ENCODE data around the gene LIPJ.

The LIPJ gene

DNA sequence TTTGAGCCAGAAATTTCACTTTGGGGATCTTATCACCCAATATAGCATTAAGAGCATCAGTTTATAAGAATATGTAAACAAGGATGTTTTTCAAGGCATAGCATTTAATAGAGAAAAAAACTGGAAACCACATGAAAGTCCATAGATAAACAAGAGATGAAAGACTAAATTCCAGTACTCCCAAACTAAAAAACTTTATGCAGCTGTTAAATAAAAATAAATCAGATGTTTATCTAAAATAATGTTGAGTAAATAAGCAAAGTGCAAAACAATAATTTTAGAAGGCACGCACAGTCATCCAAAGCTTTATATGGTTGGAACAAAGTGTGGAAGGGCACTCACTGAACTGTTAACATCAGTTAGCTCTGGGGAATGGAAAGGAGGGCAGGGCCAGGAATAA is 24.4 kb upstream of the LIPJ start:
- H3K4me1 ChIP-seq = no peaks in the 10 kb centered on the region
- H3K9ac ChIP-seq = no peak overlapping the region
- TF ChIP-seq, protein P1, sequence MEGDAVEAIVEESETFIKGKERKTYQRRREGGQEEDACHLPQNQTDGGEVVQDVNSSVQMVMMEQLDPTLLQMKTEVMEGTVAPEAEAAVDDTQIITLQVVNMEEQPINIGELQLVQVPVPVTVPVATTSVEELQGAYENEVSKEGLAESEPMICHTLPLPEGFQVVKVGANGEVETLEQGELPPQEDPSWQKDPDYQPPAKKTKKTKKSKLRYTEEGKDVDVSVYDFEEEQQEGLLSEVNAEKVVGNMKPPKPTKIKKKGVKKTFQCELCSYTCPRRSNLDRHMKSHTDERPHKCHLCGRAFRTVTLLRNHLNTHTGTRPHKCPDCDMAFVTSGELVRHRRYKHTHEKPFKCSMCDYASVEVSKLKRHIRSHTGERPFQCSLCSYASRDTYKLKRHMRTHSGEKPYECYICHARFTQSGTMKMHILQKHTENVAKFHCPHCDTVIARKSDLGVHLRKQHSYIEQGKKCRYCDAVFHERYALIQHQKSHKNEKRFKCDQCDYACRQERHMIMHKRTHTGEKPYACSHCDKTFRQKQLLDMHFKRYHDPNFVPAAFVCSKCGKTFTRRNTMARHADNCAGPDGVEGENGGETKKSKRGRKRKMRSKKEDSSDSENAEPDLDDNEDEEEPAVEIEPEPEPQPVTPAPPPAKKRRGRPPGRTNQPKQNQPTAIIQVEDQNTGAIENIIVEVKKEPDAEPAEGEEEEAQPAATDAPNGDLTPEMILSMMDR (IDR thresholded peaks at IDR 0.05) = no peak
- H2AFZ ChIP-seq = no peak overlapping the region
- H3K4me3 ChIP-seq (ENCODE audit: low read depth, low read length) = no peak overlapping the region
- no peaks in the 10 kb centered on the region for H3K9me3 ChIP-seq (ENCODE audit: control insufficient read depth, low read length)
- no peak overlapping the region for H3K27ac ChIP-seq
- no peaks in the 10 kb centered on the region for H3K36me3 ChIP-seq (ENCODE audit: control insufficient read depth, insufficient read depth, low read length)
- no peaks in the 10 kb centered on the region for H3K27me3 ChIP-seq (ENCODE audit: control insufficient read depth, insufficient read depth, low read length)
- H3K79me2 ChIP-seq = no peaks in the 10 kb centered on the region
- H3K4me2 ChIP-seq (ENCODE audit: low read length) = no peak overlapping the region

DNA sequence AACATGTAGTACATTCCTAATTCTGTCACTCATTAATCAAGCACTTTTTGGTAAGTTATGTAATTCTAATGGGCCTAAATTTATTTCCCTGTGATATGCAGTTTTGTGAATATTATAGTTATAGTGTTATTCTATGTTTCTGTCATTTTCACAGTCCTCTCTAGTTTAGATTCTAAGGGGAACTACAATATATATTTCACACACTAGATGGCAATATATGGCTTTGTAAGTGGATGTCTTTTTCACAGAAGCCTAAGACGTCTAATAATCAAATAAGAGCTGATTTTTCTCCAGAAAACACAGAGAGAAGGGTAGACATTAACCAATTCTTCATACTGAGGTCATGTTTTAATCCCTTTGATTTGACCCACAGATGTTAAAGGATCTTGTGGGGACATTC is 21.5 kb upstream of the LIPJ start:
- H2AFZ ChIP-seq = no peak overlapping the region
- H3K36me3 ChIP-seq (ENCODE audit: control insufficient read depth, insufficient read depth, low read length) = no peaks in the 10 kb centered on the region
- H3K27me3 ChIP-seq (ENCODE audit: control insufficient read depth, insufficient read depth, low read length) = no peaks in the 10 kb centered on the region
- no peak overlapping the region for H3K27ac ChIP-seq
- H3K4me3 ChIP-seq (ENCODE audit: low read depth, low read length) = no peak overlapping the region
- TF ChIP-seq, protein P1 (IDR thresholded peaks at IDR 0.05) = peak; percentile 8
- H3K4me1 ChIP-seq = no peaks in the 10 kb centered on the region
- no peaks in the 10 kb centered on the region for H3K79me2 ChIP-seq
- no peaks in the 10 kb centered on the region for H3K9me3 ChIP-seq (ENCODE audit: control insufficient read depth, low read length)
- no peak overlapping the region for H3K4me2 ChIP-seq (ENCODE audit: low read length)
- no peak overlapping the region for H3K9ac ChIP-seq

DNA sequence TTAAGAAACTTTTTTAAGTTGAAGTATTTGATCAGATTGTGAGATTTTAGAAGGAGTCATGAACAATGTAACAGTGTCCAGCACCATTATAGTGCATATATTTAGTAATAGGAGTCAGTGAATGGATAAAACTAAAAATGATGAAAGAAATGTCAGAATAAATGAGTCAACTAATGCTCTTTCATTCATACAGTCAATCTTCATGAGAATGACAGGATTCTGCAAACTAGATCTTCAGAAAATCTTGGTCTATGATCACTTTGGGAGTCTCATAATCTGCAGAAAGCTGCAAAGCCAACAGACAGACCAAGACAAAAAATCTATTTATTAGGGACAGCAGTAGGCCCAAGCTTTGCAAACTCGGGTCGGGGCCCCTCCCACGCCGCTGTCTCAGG is 4.2 kb upstream of the LIPJ start:
- TF ChIP-seq, protein P1 (IDR thresholded peaks at IDR 0.05) = no peak
- H3K27me3 ChIP-seq (ENCODE audit: control insufficient read depth, insufficient read depth, low read length) = no peaks in the 10 kb centered on the region
- H3K9ac ChIP-seq = no peak overlapping the region
- no peaks in the 10 kb centered on the region for H3K79me2 ChIP-seq
- H3K9me3 ChIP-seq (ENCODE audit: control insufficient read depth, low read length) = no peaks in the 10 kb centered on the region
- H3K4me1 ChIP-seq = no peaks in the 10 kb centered on the region
- no peaks in the 10 kb centered on the region for H3K36me3 ChIP-seq (ENCODE audit: control insufficient read depth, insufficient read depth, low read length)
- peak overlapping the region; percentile 94 for H3K27ac ChIP-seq
- H2AFZ ChIP-seq = peak overlapping the region; percentile 99
- peak overlapping the region; percentile 49 for H3K4me3 ChIP-seq (ENCODE audit: low read depth, low read length)
- peak overlapping the region; percentile 85 for H3K4me2 ChIP-seq (ENCODE audit: low read length)

DNA sequence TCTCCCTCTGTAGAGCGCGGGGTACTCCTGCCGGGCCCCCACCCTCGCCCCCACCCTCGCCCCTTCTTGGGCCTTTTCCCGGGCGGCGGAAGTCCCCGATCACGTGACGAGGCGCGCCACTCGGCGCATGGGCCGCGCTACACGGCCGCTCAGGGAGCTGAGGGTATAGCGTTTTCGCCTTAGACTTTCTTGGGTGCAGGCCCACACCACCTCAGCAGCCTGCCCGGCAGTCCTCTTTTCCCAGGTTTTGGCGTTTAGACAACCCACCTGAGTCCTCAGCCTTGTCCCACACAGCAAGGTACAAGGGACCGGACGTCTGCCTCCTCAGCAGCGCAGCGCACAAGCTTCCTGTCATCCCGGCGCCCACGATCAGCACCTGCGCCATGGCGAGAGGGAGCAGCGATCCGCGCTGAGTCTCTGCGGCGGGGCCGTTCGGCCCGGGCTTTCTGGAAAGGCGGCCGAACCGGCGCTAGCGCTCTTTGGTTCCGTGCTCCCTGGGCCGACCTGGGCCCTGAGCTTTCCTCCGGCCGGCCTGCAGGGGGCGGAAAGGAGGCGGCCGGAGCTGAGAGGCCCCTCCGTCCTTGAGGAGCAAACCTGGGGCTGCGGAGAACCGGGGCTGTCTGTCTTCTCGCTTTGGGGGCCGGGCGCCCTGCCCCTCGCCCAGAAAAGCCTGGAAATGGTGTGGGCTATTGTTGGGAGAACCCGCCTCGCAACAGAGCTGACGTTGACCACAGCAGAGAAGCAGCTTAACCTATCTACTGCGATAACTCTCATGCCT is 3.6 kb upstream of the LIPJ start, which contains the start of gene RNLS:
TSS of gene RNLS (minus strand) at position 513 of the 778 bp plus-strand sequence.
- peak within 1 kb of the TSS; percentile 94 for H3K27ac ChIP-seq
- H3K9ac ChIP-seq = peak within 1 kb of the TSS; percentile 94
- no peaks in the 10 kb centered on the region for H3K36me3 ChIP-seq (ENCODE audit: control insufficient read depth, insufficient read depth, low read length)
- peak within 1 kb of the TSS; percentile 99 for H2AFZ ChIP-seq
- H3K9me3 ChIP-seq (ENCODE audit: control insufficient read depth, low read length) = no peaks in the 10 kb centered on the region
- no peaks in the 10 kb centered on the region for H3K4me1 ChIP-seq
- peak within 1 kb of the TSS; percentile 49 for H3K4me3 ChIP-seq (ENCODE audit: low read depth, low read length)
- TF ChIP-seq, protein P1 (IDR thresholded peaks at IDR 0.05) = peak; percentile 87
- no peaks in the 10 kb centered on the region for H3K27me3 ChIP-seq (ENCODE audit: control insufficient read depth, insufficient read depth, low read length)
- H3K79me2 ChIP-seq = no peaks in the 10 kb centered on the region
- peak within 1 kb of the TSS; percentile 85 for H3K4me2 ChIP-seq (ENCODE audit: low read length)

DNA sequence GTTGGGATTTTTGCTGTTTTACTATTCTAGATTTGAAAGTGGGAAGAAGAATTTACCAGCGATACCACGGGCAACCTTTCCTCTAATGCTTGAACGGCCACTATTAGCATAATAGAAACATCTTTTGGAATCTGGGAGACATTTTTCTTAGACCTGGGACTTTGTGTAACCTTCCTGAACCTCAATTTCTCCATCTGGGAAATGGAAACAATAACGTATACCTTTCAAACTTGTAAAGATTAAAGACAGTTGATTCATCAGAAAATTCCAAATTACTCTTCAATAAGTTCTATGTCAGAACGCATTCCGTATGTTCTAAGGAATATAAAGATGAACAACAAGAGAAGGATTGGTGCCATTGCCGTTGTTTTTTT is 3.0 kb upstream of the LIPJ start:
- Histone ChIP-seq H3K9ac (peak overlapping the region; percentile 94), H3K27me3 (ENCODE audit: control insufficient read depth, insufficient read depth, low read length) (no peaks in the 10 kb centered on the region)

More for the DNA sequence above, 3.0 kb upstream of the LIPJ start:
- TF ChIP-seq, protein P1 (IDR thresholded peaks at IDR 0.05) = no peak
- Histone ChIP-seq H3K4me1 (no peaks in the 10 kb centered on the region), H3K27ac (peak overlapping the region; percentile 94), H3K4me3 (ENCODE audit: low read depth, low read length) (peak overlapping the region; percentile 49), H3K79me2 (no peaks in the 10 kb centered on the region), H2AFZ (peak overlapping the region; percentile 99), H3K4me2 (ENCODE audit: low read length) (peak overlapping the region; percentile 85), H3K9me3 (ENCODE audit: control insufficient read depth, low read length) (no peaks in the 10 kb centered on the region), H3K36me3 (ENCODE audit: control insufficient read depth, insufficient read depth, low read length) (no peaks in the 10 kb centered on the region)
